ENCODE results near the gene RNF125.
A peak's percentile ranks its signal among the peaks of the same experiment; 100 is the strongest.

RNF125 gene

GRCh38 chr18:32091724-32092421, 73.2 kb downstream of the RNF125 start, which contains the start of gene RNF138:
Gene RNF138, plus strand, starts transcription at chr18:32091874. Its CDS starts 903 bp downstream, at chr18:32092777.
- Histone ChIP-seq H3K27ac (peak within 1 kb of the TSS; percentile 98 to 99), H3K4me3 (peak within 1 kb of the TSS; percentile 92)
- DNase-seq (ENCODE audit: low spot score) = peak; percentile 89
- no peak for TF ChIP-seq CTCF (IDR thresholded peaks at IDR 0.05)

GRCh38 chr18:32092422-32093101, 73.9 kb downstream of the RNF125 start:
- no peak for TF ChIP-seq CTCF (IDR thresholded peaks at IDR 0.05)
- H3K4me3 ChIP-seq = peak overlapping the region; percentile 92
- H3K27ac ChIP-seq = peak overlapping the region; percentile 98 to 99
- DNase-seq (ENCODE audit: low spot score) = peak; percentile 99

GRCh38 chr18:32093102-32093511, 74.5 kb downstream of the RNF125 start:
- H3K27ac ChIP-seq = peak overlapping the region; percentile 98 to 99
- peak overlapping the region; percentile 92 for H3K4me3 ChIP-seq
- DNase-seq (ENCODE audit: low spot score) = peak; percentile 79
- TF ChIP-seq CTCF (IDR thresholded peaks at IDR 0.05) = no peak

- peak overlapping the region; percentile 92 for H3K4me3 ChIP-seq
- DNase-seq (ENCODE audit: low spot score) = no peak
- peak overlapping the region; percentile 98 to 99 for H3K27ac ChIP-seq
- TF ChIP-seq CTCF (IDR thresholded peaks at IDR 0.05) = no peak
Measured at GRCh38 chr18:32093523-32093922, 74.9 kb downstream of the RNF125 start.

GRCh38 chr18:32095192-32095899, 76.7 kb downstream of the RNF125 start:
- Histone ChIP-seq H3K27ac (no peak overlapping the region), H3K4me3 (no peak overlapping the region)
- no peak for TF ChIP-seq CTCF (IDR thresholded peaks at IDR 0.05)
- DNase-seq (ENCODE audit: low spot score) = no peak

- Histone ChIP-seq H3K4me3 (no peak overlapping the region), H3K27ac (no peak overlapping the region)
- TF ChIP-seq CTCF (IDR thresholded peaks at IDR 0.05) = no peak
- no peak for DNase-seq (ENCODE audit: low spot score)
Measured at GRCh38 chr18:32095900-32096229, 77.2 kb downstream of the RNF125 start.
